ENCODE results near the gene GATAD2A.

The GATAD2A gene

GRCh38 chr19:19491321-19492025, 86.0 kb downstream of the GATAD2A start:
- no peak for DNase-seq

GRCh38 chr19:19492026-19492610, 86.6 kb downstream of the GATAD2A start:
- no peak for DNase-seq

GRCh38 chr19:19493841-19494546, 88.5 kb downstream of the GATAD2A start:
- no peak for DNase-seq

GRCh38 chr19:19495614-19496603, 90.4 kb downstream of the GATAD2A start:
- no peak for DNase-seq

GRCh38 chr19:19498255-19498991, 92.9 kb downstream of the GATAD2A start:
- DNase-seq, result no peak

GRCh38 chr19:19499272-19499995, 94.0 kb downstream of the GATAD2A start:
- no peak for DNase-seq

- no peak for DNase-seq
Measured at GRCh38 chr19:19500975-19501644, 95.6 kb downstream of the GATAD2A start.

- DNase-seq, result no peak
Measured at GRCh38 chr19:19501798-19502197, 96.3 kb downstream of the GATAD2A start.

- no peak for DNase-seq
Measured at GRCh38 chr19:19502281-19502680, 96.8 kb downstream of the GATAD2A start.

- no peak for DNase-seq
Measured at GRCh38 chr19:19502808-19503602, 97.5 kb downstream of the GATAD2A start.

GRCh38 chr19:19504754-19505668, 99.5 kb downstream of the GATAD2A start:
- no peak for DNase-seq

GRCh38 chr19:19505669-19506326, 100.3 kb downstream of the GATAD2A start:
- DNase-seq, result no peak

GRCh38 chr19:19506592-19506991, 101.1 kb downstream of the GATAD2A start:
- no peak for DNase-seq

GRCh38 chr19:19507354-19507753, 101.9 kb downstream of the GATAD2A start:
- no peak for DNase-seq

- DNase-seq, result no peak
Measured at GRCh38 chr19:19508217-19508616, 102.7 kb downstream of the GATAD2A start.

- no peak for DNase-seq
Measured at GRCh38 chr19:19510432-19510831, 105.0 kb downstream of the GATAD2A start.

GRCh38 chr19:19513682-19514081, 108.2 kb downstream of the GATAD2A start:
- DNase-seq, result no peak

GRCh38 chr19:19514215-19514657, 108.8 kb downstream of the GATAD2A start:
- DNase-seq, result no peak

All from NCI-H1930 (cell line).